Measurements from ENCODE around the gene ATP9A. TPM values are rescaled to one million over a fixed set of nuclear protein-coding genes. Genes with fewer than 3 reads are reported as not detected.

Gene ATP9A
- total RNA-seq, 4 donors from 2014 or later: 36.1 to 47.4 (median 38.1) TPM

- Histone ChIP-seq H3K4me3 (no peak overlapping the region), H3K27me3 (no peaks in the 10 kb centered on the region), H3K36me3 (peaks cover 0 to 8% (median 0%) of the 10 kb centered on the region in 3 donors), H3K4me1 (no peaks in the 10 kb centered on the region), H3K27ac (no peak overlapping the region), H3K9me3 (no peaks in the 10 kb centered on the region)
- 68 to 70% methylated on average over 2 of the region's 2 CpGs for WGBS, 2 donors
- DNase-seq (ENCODE audit: low spot score in 2 of 2): no peak
- no peak for TF ChIP-seq EP300 (IDR thresholded peaks at IDR 0.05)
- TF ChIP-seq POLR2A (IDR thresholded peaks at IDR 0.05): no peak
- TF ChIP-seq CTCF (IDR thresholded peaks at IDR 0.05): no peak
These were observed 56.8 kb downstream of the ATP9A start for GRCh38 chr20:51711426-51711825.

- no peak overlapping the region for H3K27ac ChIP-seq
- no peaks in the 10 kb centered on the region for H3K27me3 ChIP-seq
- peaks cover 0 to 8% (median 0%) of the 10 kb centered on the region in 3 donors for H3K36me3 ChIP-seq
- H3K4me3 ChIP-seq: no peak overlapping the region
- H3K4me1 ChIP-seq: no peaks in the 10 kb centered on the region
- DNase-seq (ENCODE audit: low spot score in 2 of 2): no peak
- H3K9me3 ChIP-seq: no peaks in the 10 kb centered on the region
- no peak for TF ChIP-seq EP300 (IDR thresholded peaks at IDR 0.05)
- TF ChIP-seq POLR2A (IDR thresholded peaks at IDR 0.05): no peak
- no peak for TF ChIP-seq CTCF (IDR thresholded peaks at IDR 0.05)
- WGBS, 2 donors: 47 to 52% methylated on average over 10 of the region's 10 CpGs
These were observed 57.8 kb downstream of the ATP9A start for GRCh38 chr20:51710361-51710894.

- Histone ChIP-seq H3K36me3 (peaks cover 0 to 8% (median 0%) of the 10 kb centered on the region in 3 donors), H3K4me1 (no peaks in the 10 kb centered on the region), H3K27me3 (no peaks in the 10 kb centered on the region), H3K27ac (no peak overlapping the region), H3K9me3 (no peaks in the 10 kb centered on the region), H3K4me3 (no peak overlapping the region)
- WGBS, 2 donors: 69 to 78% methylated on average over 4 of the region's 4 CpGs
- TF ChIP-seq POLR2A (IDR thresholded peaks at IDR 0.05) (no peak), EP300 (IDR thresholded peaks at IDR 0.05) (no peak), CTCF (IDR thresholded peaks at IDR 0.05) (no peak)
- no peak for DNase-seq (ENCODE audit: low spot score in 2 of 2)
These were observed 62.8 kb downstream of the ATP9A start for GRCh38 chr20:51705400-51705799.

GRCh38 chr20:51703400-51704287, 64.5 kb downstream of the ATP9A start:
- H3K9me3 ChIP-seq: no peaks in the 10 kb centered on the region
- H3K4me1 ChIP-seq: no peaks in the 10 kb centered on the region
- 63 to 64% methylated on average over 8 of the region's 8 CpGs for WGBS, 2 donors
- H3K27me3 ChIP-seq: no peaks in the 10 kb centered on the region
- H3K27ac ChIP-seq: no peak overlapping the region
- peaks cover 0 to 4% (median 0%) of the 10 kb centered on the region in 3 donors for H3K36me3 ChIP-seq
- no peak overlapping the region for H3K4me3 ChIP-seq
- TF ChIP-seq EP300 (IDR thresholded peaks at IDR 0.05): no peak
- TF ChIP-seq CTCF (IDR thresholded peaks at IDR 0.05): no peak
- no peak for TF ChIP-seq POLR2A (IDR thresholded peaks at IDR 0.05)
- DNase-seq (ENCODE audit: low spot score in 2 of 2): no peak

GRCh38 chr20:51702556-51702955, 65.6 kb downstream of the ATP9A start:
- TF ChIP-seq EP300 (IDR thresholded peaks at IDR 0.05): no peak
- no peak for TF ChIP-seq POLR2A (IDR thresholded peaks at IDR 0.05)
- no peak for TF ChIP-seq CTCF (IDR thresholded peaks at IDR 0.05)
- no peak overlapping the region for H3K4me3 ChIP-seq
- no peaks in the 10 kb centered on the region for H3K27me3 ChIP-seq
- DNase-seq (ENCODE audit: low spot score in 2 of 2): no peak
- no peaks in the 10 kb centered on the region for H3K9me3 ChIP-seq
- H3K36me3 ChIP-seq: no peaks in the 10 kb centered on the region
- peaks cover 0 to under 1% (median 0%) of the 10 kb centered on the region in 4 donors for H3K4me1 ChIP-seq
- 39 to 42% methylated on average over 3 of the region's 3 CpGs for WGBS, 2 donors
- no peak overlapping the region for H3K27ac ChIP-seq

Measured in tibial nerve (tissue), 4 donors.